HUES48 (cell line): ENCODE results near the gene KRTAP5-6.

ENCODE experiments used
- H3K27ac ChIP-seq: one replicate; pipeline ENCODE4 v1.7.0; 2013; ENCODE audit warnings: low read depth, low read length, inconsistent platforms
- H3K27me3 ChIP-seq: 2 replicates; pipeline ENCODE4 v1.6.1; 2013; ENCODE audit warnings: mild to moderate bottlenecking, low read length; ENCODE audit not compliant: control insufficient read depth, insufficient read depth
- H3K36me3 ChIP-seq: 2 replicates; pipeline ENCODE4 v1.6.1; 2013; ENCODE audit warnings: low read length; ENCODE audit not compliant: control insufficient read depth, insufficient read depth
- H3K4me1 ChIP-seq: 2 replicates; pipeline ENCODE4 v1.6.1; 2013; ENCODE audit warnings: mild to moderate bottlenecking, low read length; ENCODE audit not compliant: control insufficient read depth, insufficient read depth
- H3K4me3 ChIP-seq: 2 replicates; pipeline ENCODE4 v1.5.1; 2013; ENCODE audit warnings: mild to moderate bottlenecking, low read depth, low read length
- H3K9ac ChIP-seq: 2 replicates; pipeline ENCODE4 v1.6.1; 2013; ENCODE audit warnings: mild to moderate bottlenecking, low read depth, low read length, moderate library complexity
- H3K9me3 ChIP-seq: 2 replicates; pipeline ENCODE4 v1.6.1; 2013; ENCODE audit warnings: low read length; ENCODE audit not compliant: control insufficient read depth, insufficient read depth

Gene KRTAP5-6

GRCh38 chr11:1746511-1746931 is 49.5 kb downstream of the KRTAP5-6 start:
- no peaks in the 10 kb centered on the region for H3K36me3 ChIP-seq
- no peaks in the 10 kb centered on the region for H3K4me1 ChIP-seq
- no peaks in the 10 kb centered on the region for H3K9me3 ChIP-seq
- no peak overlapping the region for H3K9ac ChIP-seq
- H3K27me3 ChIP-seq: peaks cover 41% of the 10 kb centered on the region
- no peak overlapping the region for H3K27ac ChIP-seq
- no peak overlapping the region for H3K4me3 ChIP-seq

- H3K9ac ChIP-seq: no peak overlapping the region
- H3K4me1 ChIP-seq: no peaks in the 10 kb centered on the region
- H3K9me3 ChIP-seq: no peaks in the 10 kb centered on the region
- no peak overlapping the region for H3K4me3 ChIP-seq
- H3K27ac ChIP-seq: no peak overlapping the region
- H3K27me3 ChIP-seq: peaks cover 41% of the 10 kb centered on the region
- H3K36me3 ChIP-seq: no peaks in the 10 kb centered on the region
Measured at GRCh38 chr11:1746956-1747752, 50.2 kb downstream of the KRTAP5-6 start.
